CD4-positive, alpha-beta T cell treated with Interleukin-15 for 1 hour (primary cell): ENCODE measurements around the gene MAP3K4.

Experiments
- DNase-seq: peaks from one replicate; pipeline ENCODE4 v3.0.0-alpha.2; 2020

Gene MAP3K4

DNA sequence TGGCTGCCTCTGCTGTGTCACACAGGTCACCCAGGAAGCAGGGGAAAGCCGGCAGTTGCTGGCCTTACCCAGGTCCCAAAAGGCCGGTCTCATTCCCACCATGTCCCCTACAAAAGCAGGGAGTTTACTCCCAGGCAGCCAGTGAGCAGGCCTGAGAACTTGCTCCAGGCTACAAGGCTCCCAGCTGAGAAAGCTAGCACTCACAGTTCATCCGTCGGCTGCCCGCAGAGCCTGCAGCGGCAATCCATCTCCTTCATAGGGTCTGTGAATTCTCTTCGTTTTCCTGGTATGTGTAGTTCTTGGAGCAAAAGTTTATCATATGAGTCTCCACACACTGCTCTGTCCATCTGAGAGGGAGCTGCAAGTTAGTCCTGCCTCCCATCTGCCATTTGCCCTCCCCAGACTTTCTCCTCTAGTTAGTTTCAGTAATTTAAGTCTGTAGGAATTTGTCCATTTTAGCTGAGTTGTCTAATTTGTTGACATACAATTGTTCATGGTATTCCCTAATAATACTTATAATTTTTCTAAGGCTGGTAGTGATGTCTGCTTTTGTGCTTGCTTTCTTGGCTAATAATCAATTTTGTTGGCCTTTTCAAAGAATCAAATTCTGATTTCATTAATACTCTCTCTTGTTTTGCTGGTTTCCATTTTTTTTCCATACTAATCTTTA is 135.6 kb downstream of the MAP3K4 start:
- no peak for DNase-seq

DNA sequence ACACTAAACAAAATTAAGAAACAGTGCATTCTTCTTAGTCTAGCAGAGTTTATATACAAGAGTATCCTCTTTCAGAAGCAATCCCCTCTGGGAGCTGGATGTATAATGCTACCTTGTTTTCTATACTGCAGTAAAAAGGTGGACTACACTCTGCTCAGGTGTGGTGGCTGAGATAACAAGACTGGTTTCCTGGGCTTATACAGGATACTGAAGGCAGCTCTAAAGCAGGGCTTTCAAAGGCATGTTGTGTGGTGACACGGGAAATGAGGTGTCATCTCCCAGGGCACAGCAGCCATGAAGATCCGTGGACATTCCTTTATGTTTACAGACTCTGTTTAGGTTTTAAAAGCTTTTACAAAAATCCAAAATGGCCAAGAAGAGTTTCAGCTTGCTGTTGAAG is 136.7 kb downstream of the MAP3K4 start:
- no peak for DNase-seq

DNA sequence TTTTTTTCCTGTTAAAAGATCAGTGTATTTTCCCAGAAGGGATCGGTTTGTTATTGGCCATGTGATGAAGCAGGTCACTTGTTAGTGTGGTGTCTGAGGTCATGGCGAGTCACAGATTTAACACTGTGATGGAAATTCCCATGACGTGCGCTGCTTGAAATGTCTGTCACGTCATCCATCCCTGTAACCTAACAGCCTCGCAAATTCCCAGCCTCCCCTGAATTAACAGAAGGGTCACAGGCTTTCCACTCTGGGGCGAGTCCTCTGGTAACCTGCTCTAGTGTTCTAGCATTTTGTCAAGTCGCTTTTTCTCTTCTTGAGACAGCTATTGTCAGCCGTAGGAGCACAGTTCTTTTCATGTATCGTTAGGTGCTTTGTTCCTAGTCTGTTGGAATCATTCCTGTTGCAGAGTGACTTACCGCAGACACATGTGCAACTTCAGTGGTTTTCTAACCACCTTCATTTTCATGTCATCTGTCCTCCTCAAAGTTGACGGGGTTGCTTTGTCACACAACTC is 137.2 kb downstream of the MAP3K4 start:
- no peak for DNase-seq

GRCh38 chr6:161130541-161130940 is 139.0 kb downstream of the MAP3K4 start:
- no peak for DNase-seq

DNA sequence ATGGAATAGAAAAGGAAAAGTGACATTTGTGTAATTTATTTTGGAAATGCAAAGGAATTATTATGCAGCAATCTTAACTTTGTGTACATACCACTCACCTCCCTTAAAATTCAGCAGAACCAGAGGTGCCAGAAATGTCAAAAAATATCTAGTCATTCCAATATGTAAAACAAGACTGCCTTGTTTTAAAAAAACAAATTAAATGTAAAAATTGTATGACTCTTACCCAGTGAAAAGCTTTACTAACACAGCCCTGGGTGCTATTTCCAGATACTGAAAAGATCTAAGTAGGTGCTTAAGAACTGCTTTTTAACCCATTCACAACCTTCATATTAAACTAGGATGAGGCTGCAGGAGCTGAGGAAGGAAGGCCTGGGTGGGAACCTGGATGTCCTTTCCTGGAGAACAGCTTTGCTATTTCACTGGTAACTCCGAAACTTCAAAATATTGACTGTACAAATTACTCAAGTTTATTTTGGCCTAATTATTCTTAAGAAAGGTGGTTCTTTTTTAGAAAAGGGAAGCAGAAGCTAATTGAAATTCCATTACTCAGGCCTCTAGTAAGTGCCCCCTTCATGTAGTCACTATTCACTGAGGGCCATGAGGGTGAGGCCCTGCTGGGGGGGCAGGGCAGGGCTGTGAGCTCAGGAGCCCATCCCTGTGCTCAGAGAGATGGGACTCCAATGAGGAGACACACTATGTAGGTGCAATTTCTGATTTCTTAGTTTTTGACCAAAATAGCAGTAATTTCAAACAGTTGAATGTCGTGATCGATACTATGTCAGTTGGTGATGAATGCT is 139.6 kb downstream of the MAP3K4 start:
- no peak for DNase-seq

DNA sequence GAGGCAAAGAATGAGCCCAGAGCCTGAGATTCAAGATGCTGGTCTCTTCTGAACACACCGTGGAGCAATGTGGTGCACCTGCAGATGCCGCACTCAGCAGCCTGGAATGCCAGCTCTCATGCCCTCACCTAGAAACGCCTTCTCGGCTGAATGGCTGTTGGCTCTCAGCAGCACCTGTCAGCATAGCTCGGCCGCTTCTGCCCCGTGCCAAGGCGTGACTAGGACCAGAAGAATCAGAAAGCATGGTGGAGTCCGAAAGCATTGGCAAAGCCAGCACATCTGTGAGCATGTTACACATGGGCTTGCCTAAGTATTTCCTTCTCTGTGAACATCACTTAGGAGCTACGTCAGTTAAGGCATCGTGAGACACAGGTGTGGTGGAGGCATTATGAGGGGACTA is 140.8 kb downstream of the MAP3K4 start:
- no peak for DNase-seq

GRCh38 chr6:161133963-161134362 is 142.4 kb downstream of the MAP3K4 start:
- no peak for DNase-seq

GRCh38 chr6:161134550-161135298 is 143.2 kb downstream of the MAP3K4 start:
- DNase-seq: no peak

DNA sequence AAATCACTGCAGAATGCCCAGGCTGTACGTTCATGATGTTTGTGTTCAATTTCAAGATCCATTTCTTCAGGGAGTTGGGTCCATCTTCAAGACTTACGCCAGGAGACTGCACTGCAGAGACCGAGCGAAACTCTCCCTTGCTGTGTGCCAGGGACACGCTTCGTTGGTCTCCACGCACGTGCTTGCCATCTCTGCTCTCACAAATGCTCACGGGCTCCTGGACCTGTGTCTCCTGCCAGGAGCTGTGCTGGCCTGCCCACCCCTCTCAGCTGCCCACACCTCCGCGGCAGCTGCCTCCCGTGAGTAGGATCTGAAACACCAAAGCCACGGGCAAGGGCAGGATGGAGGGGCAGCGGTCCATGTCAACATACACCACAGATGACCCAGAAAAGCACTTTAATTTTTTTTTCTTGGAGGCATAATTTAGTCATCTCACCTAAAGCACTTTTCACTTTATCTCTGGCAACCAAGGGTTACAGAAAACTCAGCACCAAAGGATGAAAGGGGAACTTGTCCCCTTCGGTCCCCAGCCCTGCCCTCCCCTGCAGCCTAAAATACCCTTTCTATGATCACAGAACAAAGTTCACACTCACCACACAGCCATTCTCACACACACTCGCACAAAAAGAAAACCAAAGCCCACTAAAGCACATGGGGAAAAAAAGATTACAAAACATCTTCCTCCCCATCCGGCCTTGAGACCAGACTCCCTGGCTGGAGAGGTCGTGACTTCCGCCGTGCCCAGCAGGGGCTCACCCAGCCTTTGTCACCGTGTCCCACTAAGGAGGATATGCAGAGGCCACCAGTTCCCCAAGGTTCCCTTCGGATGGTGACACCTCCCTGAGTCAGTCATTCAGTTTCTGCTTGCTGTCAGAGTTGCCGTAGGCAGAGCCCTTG is 144.4 kb downstream of the MAP3K4 start:
- DNase-seq: peak; percentile 39

GRCh38 chr6:161136655-161137054 is 145.1 kb downstream of the MAP3K4 start:
- no peak for DNase-seq

- DNase-seq: no peak
These were observed 145.8 kb downstream of the MAP3K4 start for GRCh38 chr6:161137320-161137719.

DNA sequence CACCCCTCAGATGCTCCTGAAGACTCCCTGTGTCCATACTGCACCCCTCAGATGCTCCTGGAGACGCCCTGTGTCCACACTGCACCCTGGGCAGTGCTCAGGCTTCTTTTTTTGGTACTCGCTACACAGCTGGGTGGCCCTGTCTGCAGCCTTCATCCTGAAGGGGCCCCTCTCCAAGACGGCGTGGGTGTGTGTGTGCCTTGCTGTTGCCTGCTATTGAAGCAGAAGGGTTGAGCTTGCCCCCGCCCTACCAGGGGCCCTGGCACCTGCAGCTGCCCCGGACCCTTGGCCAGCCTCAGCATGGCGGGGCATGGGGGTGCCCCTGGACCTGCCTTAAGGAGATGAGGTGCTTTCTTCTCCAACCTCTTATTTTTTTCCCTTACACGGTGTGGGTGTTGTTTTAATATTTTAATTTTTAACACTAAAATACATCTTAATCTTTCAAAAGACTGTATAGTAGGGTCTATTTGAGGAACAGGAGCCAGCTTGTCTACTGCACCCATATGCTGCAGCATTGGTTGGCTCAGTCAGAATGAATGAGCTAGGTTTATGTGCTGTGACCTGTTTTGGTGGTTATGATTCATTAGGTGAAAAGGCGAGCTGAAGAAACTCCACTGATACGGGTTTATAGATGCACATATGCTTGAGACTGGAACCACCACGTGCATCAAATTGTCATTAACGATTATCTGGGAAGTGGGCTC is 146.4 kb downstream of the MAP3K4 start:
- DNase-seq: no peak

GRCh38 chr6:161138543-161139303 is 147.2 kb downstream of the MAP3K4 start:
- DNase-seq: no peak

- DNase-seq: no peak
These were observed 147.8 kb downstream of the MAP3K4 start for GRCh38 chr6:161139304-161139765.

DNA sequence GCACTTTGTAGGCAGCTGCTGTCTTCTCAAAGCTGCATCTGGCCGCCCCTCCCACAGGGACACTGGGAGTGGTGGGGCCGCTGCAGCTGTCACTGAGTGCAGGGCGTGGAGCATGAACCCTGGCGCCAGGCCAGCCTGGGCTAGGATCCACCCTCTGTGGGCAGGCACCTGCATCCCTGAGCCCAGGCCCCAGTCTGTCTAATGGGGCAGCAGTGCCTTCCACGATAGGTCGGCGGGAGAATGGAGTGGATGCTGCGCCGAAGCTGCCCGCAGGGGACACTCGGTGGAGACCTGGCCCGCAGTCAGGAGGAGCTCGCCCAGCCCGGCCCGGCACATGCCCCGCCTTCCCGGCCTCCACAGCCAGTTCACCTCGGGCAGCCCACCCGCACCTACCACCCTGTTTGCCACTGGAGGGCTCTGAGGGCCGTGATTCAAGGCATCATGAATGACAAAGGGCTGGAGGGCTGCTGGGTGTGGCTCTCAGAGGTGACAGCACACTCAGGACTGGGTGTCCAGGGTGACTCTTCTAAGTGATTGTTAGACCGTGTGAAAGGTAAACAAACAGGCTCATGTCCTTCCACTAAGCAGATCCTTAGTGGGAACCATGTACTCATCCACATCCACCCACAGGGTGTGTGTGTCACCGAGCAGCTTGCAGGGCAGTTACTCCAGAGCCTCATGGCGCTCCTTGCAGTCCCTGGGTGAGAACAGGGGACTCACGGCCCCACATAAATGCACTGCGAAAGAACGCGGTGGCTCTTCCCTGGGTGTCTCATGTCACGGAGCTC is 148.4 kb downstream of the MAP3K4 start:
- no peak for DNase-seq

DNA sequence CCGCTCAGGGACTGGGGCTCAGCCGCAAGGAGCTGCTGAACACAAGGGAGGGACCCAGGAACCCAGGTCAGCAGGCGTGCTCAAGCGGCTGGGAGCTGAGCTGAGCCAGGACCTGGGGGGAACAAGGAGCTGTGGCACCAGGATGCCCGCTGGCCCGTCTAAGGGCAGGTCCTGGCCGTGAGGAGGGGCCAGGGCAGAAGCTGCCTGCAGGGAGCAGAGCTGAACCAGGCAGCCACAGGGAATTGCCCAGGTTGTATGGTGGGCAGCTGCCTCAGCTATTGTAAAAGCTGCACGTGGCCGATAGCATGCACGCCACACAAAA is 148.9 kb downstream of the MAP3K4 start:
- DNase-seq: no peak

DNA sequence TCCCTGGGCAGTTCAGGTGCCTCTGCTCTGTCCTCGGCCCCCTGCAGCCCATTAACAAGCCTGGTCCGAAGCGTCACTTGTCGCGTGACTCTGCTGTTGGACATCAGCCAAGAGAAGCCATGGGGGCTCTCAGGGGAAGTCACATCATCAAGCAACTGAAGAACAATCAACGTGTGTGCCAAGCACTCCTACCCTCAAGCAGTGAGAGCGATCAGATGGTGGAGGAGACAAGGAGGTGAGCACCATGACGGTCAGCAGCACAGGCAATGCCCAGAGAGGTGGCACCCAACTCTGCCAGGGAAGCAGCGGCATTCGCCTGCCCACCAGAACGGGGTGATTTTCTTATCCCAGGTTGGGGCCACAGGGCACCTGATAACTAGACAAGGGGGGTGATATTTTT is 149.6 kb downstream of the MAP3K4 start:
- DNase-seq: no peak

- DNase-seq: no peak
These were observed 151.4 kb downstream of the MAP3K4 start for GRCh38 chr6:161142957-161143296.

GRCh38 chr6:161143663-161144430 is 152.3 kb downstream of the MAP3K4 start:
- no peak for DNase-seq

- DNase-seq: no peak
These were observed 158.6 kb downstream of the MAP3K4 start for GRCh38 chr6:161150136-161150535.
